Memory B cell (primary cell): ENCODE results near the gene MYOZ2.
A peak's percentile ranks its signal among the peaks of the same experiment; 100 is the strongest.

ENCODE experiments used
- ATAC-seq: fragments of 150-1000 bp; cut with Tn5 transposase; 2 replicates; pipeline ENCODE4 v1.10.0; 2021; ENCODE audit warnings: low read depth, mild to moderate bottlenecking, moderate library complexity
- DNase-seq, 2 donors: peaks; one replicate each; pipeline ENCODE4 v3.0.0; 2022; ENCODE audit warnings: low spot score in 2 of 2
- H3K27ac Mint-ChIP-seq: one replicate; pipeline ENCODE4 v1.8.0; 2022; ENCODE audit warnings: mild to moderate bottlenecking, moderate library complexity, mixed read lengths
- H3K27me3 Mint-ChIP-seq: one replicate; pipeline ENCODE4 v1.8.0; 2022; ENCODE audit warnings: mixed read lengths
- H3K36me3 Mint-ChIP-seq: one replicate; pipeline ENCODE4 v1.8.0; 2022; ENCODE audit warnings: mild to moderate bottlenecking, mixed read lengths
- H3K4me1 Mint-ChIP-seq: one replicate; pipeline ENCODE4 v1.8.0; 2022; ENCODE audit warnings: mixed read lengths
- H3K4me3 Mint-ChIP-seq: one replicate; pipeline ENCODE4 v1.8.0; 2022; ENCODE audit warnings: mild to moderate bottlenecking, moderate library complexity, mixed read lengths
- H3K9me3 Mint-ChIP-seq: one replicate; pipeline ENCODE4 v1.8.0; 2022; ENCODE audit warnings: mixed read lengths

MYOZ2 gene

DNA sequence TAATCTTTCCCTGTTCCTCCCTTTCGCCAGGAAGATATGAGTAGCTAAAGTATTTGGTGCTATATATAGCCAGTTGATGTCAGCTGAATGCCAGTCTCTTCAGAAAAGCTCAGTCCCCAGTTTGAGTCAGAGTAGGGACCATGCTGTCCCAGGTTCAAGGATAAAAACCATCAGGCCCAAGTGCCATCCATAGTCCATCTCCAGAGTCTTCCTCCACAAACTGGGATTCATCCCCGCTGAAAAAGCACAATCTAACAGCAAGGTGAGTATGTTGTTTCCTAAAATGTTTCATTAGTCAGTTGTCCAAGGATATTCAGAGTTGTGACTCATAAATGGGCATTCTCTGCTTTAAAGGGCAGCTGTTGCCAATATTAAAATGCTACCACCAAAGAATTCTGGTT, at the start of gene MYOZ2:
Gene MYOZ2, plus strand, starts transcription at position 112 of the 401 bp plus-strand sequence. CDS start 694 bp downstream, outside the sequence.
- DNase-seq = no peak
- no peaks in the 10 kb centered on the region for H3K9me3 Mint-ChIP-seq
- no peak within 1 kb of the TSS for H3K4me3 Mint-ChIP-seq
- peaks cover 16% of the 10 kb centered on the region for H3K4me1 Mint-ChIP-seq
- H3K27ac Mint-ChIP-seq = no peak within 1 kb of the TSS
- no peaks in the 10 kb centered on the region for H3K36me3 Mint-ChIP-seq
- peaks cover 1% of the 10 kb centered on the region for H3K27me3 Mint-ChIP-seq
- ATAC-seq = no peak

DNA sequence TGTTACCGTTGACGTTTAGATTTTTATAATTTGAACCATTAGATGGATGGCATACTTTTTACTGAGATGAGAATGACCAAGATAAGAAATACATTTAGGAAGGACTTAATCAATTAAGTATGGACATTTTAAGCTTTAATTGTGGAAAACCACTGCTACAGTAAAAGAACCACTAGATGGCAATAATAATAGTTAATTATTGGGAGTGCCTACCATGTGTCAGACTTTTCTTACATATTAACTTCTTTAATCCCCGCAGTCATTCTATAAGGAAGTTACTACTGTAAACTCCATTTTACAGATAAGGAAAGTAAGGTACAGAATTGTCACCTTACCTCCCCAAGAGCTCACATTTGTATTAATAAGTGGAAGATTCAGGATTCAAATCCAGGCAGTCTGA, 48.5 kb upstream of the MYOZ2 start:
- no peak for DNase-seq
- ATAC-seq = no peak
- peaks cover 3% of the 10 kb centered on the region for H3K9me3 Mint-ChIP-seq

DNA sequence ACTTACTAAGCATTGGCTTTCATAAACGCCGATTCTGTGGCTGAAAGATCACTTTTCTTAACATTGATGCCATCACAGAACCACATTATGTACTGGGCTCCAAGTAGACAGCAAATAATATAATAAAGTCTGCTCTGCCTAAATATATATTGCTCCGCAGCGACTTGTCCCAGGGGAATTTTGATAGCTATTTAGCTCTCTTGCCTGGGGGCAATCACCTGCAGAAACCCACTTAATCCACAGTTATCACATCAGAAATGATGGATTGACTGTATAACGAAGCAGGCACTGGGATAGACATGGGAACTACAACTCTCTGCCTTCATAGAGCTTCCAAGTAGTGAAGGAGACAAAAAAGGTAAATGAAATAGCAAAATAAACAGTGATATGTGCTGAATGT, 48.0 kb upstream of the MYOZ2 start:
- Mint-ChIP-seq H3K27me3 (peaks cover 6% of the 10 kb centered on the region), H3K36me3 (no peaks in the 10 kb centered on the region), H3K4me1 (peaks cover 9% of the 10 kb centered on the region), H3K9me3 (peaks cover 3% of the 10 kb centered on the region), H3K4me3 (no peak overlapping the region), H3K27ac (no peak overlapping the region)
- ATAC-seq = no peak
- no peak for DNase-seq

More for the DNA sequence above, 48.5 kb upstream of the MYOZ2 start:
- Mint-ChIP-seq H3K4me1 (peaks cover 9% of the 10 kb centered on the region), H3K4me3 (no peak overlapping the region), H3K27ac (no peak overlapping the region), H3K27me3 (peaks cover 6% of the 10 kb centered on the region), H3K36me3 (no peaks in the 10 kb centered on the region)

DNA sequence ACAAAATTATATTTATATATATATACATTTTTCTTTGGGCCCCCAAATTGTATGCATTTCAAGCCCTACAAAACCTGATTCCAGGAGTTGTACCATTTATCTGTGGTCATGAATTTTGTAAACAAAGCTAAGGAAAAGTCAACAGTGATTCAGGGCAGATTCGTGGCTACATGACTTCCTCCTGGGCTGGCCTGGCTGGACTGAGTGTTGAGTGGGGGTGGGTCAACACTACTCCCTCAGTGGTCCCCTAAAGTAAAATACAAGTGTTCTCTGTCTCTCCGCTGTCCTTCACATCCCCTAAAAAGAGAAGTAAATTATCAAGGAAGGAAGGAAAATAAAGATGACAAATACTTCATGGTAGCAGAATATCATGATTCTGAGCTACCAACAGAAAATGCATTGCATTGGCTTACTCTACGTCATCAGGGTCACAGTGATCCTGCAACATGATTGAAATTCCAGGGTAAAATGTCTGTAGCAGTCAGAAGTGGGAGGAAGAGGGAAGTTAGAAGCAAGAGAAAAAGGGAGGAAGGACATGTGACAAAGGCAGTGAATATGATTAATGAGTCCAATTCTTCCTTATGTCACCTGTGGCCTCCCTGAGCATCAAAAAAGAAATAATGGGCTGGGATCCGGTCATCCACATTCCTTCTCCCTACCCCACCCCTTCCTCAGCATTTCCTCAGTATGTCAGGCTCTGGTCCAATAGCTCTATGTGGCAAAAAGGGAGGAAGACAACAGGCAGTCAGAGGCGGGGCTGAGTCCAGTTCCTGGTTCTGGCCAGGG, 42.4 kb upstream of the MYOZ2 start:
- no peaks in the 10 kb centered on the region for H3K9me3 Mint-ChIP-seq
- H3K36me3 Mint-ChIP-seq = no peaks in the 10 kb centered on the region
- no peak overlapping the region for H3K27ac Mint-ChIP-seq
- ATAC-seq (no peak), DNase-seq (no peak)
- peaks cover 13% of the 10 kb centered on the region for H3K27me3 Mint-ChIP-seq
- peaks cover 17% of the 10 kb centered on the region for H3K4me1 Mint-ChIP-seq
- H3K4me3 Mint-ChIP-seq = no peak overlapping the region

DNA sequence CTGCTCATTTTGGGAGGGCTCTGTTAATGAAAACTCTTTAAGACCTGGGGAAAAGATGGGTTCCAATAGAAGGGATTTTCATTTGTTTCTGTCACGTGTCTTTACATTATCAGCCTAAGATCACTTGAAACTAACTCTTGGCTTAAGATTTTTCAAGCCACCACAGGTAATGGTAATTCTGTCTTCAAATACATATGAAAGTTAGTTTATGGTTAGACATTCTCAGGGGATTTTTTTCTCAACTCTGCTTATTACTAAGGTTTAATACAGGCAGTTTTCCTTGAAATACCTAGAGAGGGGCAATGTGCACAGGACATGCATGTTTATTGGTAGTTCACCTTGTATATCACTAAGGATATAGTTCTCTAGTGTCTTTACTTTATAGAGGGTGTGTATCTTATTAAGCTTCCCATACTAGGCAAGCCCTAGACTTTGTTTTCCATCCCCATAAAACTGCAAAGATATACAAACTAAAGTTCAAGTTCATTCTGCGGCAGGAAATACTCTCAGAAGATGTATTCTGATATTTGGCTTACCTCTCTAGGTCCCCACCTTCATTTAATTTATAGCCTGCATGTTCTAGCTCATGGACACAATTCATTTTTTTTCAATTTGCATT, 38.2 kb upstream of the MYOZ2 start:
- ATAC-seq (no peak), DNase-seq (no peak)
- H3K36me3 Mint-ChIP-seq = no peaks in the 10 kb centered on the region
- peaks cover 7% of the 10 kb centered on the region for H3K27me3 Mint-ChIP-seq
- peak overlapping the region; percentile 70 for H3K27ac Mint-ChIP-seq
- H3K9me3 Mint-ChIP-seq = no peaks in the 10 kb centered on the region
- peaks cover 17% of the 10 kb centered on the region for H3K4me1 Mint-ChIP-seq
- H3K4me3 Mint-ChIP-seq = no peak overlapping the region

DNA sequence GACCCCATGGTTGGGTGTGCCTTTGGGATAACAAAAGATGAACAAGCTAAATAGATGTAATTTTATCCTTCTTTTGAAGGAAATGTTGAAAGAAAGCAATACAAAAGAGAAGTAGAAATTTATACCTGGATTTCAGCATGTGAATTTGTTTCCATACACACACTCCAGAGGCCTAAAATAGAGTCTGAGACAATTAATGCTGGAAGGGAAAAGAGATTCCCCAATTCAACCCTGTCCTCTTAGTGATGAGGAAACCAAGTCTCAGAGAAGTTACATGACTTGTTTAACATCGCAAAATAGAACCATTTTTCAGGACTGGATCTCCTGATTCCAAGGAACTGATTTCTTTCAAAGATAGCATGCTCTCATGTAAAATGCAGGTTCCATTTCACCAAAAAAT, 37.3 kb upstream of the MYOZ2 start:
- Mint-ChIP-seq H3K27ac (no peak overlapping the region), H3K9me3 (no peaks in the 10 kb centered on the region), H3K4me1 (peaks cover 17% of the 10 kb centered on the region), H3K36me3 (no peaks in the 10 kb centered on the region), H3K4me3 (no peak overlapping the region), H3K27me3 (peaks cover 6% of the 10 kb centered on the region)
- ATAC-seq (no peak), DNase-seq (no peak)

DNA sequence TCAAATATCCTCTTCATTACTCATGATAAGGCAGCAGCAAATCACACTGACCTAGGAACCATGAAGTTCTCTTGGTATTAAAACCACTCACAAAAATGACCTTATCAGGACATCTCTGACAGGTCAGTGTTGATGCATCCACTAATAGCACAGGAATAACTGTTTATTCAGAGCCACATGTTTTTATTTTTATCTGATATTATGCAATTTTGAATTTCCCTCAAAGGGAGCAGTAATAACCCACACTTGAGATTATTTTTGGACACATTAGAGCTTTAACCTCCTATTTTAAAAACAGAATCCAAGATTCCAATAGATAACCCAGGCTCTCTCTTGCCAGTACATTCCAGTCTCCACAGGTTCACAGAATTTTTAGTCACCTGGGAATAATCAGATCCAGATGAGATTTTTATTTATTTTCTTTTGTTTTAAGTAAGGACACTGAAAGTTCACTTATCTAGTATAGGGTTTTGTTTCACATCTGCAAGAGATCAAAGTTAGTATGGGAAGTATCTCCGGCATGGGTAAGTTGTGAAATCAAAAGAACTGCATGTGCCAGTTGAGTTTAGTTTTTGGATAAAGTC, 36.3 kb upstream of the MYOZ2 start:
- no peak for DNase-seq

DNA sequence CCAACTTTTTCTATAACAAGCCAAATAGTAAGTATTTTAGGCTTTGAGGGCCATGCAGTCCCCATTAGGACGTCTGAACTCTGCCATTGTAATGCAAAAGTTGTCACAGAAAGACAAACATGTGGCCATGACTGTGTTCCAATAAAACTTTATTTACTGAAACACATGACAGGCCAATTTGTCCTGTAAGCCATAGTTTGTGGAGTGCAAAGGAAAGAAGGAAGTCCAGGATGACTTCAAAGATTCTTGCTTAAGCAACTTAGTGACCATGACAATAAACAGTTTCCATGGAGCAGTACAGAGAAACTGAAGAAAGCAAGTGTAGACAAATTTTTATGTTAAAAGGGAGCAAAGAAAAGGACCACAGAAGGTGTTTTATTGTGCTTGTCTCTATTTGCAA, 35.0 kb upstream of the MYOZ2 start:
- H3K36me3 Mint-ChIP-seq = no peaks in the 10 kb centered on the region
- H3K27me3 Mint-ChIP-seq = no peaks in the 10 kb centered on the region
- H3K27ac Mint-ChIP-seq = no peak overlapping the region
- no peak overlapping the region for H3K4me3 Mint-ChIP-seq
- DNase-seq (no peak), ATAC-seq (no peak)
- H3K4me1 Mint-ChIP-seq = peaks cover 10% of the 10 kb centered on the region
- no peaks in the 10 kb centered on the region for H3K9me3 Mint-ChIP-seq

More for the DNA sequence above, 36.3 kb upstream of the MYOZ2 start:
- peaks cover 17% of the 10 kb centered on the region for H3K4me1 Mint-ChIP-seq
- H3K27me3 Mint-ChIP-seq = peaks cover 5% of the 10 kb centered on the region
- H3K4me3 Mint-ChIP-seq = no peak overlapping the region
- ATAC-seq = no peak
- H3K27ac Mint-ChIP-seq = no peak overlapping the region
- H3K36me3 Mint-ChIP-seq = no peaks in the 10 kb centered on the region
- H3K9me3 Mint-ChIP-seq = no peaks in the 10 kb centered on the region

DNA sequence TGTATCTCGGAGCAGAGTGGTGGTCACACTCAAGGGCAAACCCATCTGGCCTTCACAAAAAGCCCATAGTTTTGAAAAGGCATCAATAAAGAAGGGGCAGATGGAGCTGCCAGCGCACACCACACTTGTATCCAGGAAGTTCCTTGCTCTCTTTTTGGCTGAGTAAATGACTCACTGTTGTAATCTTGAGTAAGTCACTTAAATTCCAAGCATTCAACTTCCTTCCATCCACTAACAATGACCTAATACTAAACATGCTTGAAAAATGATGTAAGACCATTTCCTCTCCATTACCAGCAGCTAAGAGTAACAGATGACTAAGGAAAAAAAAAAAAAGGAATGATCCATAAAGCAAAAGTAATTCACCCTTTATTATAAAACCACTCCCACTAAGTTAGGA, 32.4 kb upstream of the MYOZ2 start:
- no peaks in the 10 kb centered on the region for H3K36me3 Mint-ChIP-seq
- no peak overlapping the region for H3K4me3 Mint-ChIP-seq
- H3K27me3 Mint-ChIP-seq = no peaks in the 10 kb centered on the region
- H3K9me3 Mint-ChIP-seq = no peaks in the 10 kb centered on the region
- no peak overlapping the region for H3K27ac Mint-ChIP-seq
- no peaks in the 10 kb centered on the region for H3K4me1 Mint-ChIP-seq
- no peak for ATAC-seq
- DNase-seq = no peak

DNA sequence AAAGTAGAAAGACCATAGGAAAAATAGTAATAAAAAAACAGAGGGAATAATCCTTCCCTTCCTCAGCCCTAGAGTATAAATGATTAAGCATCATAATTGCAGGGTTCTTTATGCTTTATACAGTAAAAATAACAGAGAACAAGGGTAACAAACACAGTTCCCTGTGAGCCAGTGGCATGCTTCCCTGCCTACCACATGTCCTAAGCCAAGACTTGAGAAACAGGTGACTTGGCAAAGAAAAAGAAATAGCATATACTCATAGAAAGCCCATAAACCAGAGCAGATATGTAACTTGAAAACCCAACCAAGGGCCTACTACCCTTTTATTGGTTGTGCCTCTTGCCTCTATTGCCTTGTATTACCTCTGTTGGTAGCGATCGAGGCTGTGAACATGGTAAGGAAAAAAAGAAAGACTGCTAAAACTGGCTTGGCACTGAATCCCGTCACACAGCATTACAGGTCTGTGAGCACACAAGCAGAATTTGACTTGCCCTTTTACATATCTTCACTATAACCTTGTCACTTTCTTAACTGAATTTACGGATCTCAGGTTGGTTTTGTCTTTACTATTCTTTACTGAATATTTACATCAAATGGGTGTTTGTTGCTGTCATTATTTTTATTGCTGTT, 30.9 kb upstream of the MYOZ2 start:
- H3K27ac Mint-ChIP-seq = no peak overlapping the region
- H3K27me3 Mint-ChIP-seq = no peaks in the 10 kb centered on the region
- DNase-seq (no peak), ATAC-seq (no peak)
- H3K4me3 Mint-ChIP-seq = no peak overlapping the region
- H3K4me1 Mint-ChIP-seq = no peaks in the 10 kb centered on the region
- H3K36me3 Mint-ChIP-seq = no peaks in the 10 kb centered on the region
- no peaks in the 10 kb centered on the region for H3K9me3 Mint-ChIP-seq

DNA sequence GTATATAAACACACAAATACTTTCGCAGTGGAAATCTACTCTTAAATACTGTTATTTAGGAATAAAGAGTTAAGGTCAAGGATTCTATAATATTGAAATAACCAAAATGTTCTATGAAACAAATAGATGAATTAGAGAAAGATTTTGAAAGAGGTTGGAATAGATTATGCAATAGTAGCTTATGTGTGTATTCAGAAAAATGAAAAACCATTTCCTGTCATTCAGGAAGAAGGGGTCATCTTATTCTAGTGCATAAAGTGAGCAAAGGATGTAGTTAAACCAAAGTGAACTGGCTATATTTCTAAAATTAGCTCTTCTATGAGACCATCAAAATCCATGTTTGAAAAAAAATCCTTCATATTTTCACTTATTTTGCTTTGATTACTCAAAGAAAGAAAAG, 30.0 kb upstream of the MYOZ2 start:
- H3K27me3 Mint-ChIP-seq = no peaks in the 10 kb centered on the region
- DNase-seq (no peak), ATAC-seq (no peak)
- no peak overlapping the region for H3K27ac Mint-ChIP-seq
- no peaks in the 10 kb centered on the region for H3K9me3 Mint-ChIP-seq
- H3K4me1 Mint-ChIP-seq = no peaks in the 10 kb centered on the region
- H3K4me3 Mint-ChIP-seq = no peak overlapping the region
- H3K36me3 Mint-ChIP-seq = no peaks in the 10 kb centered on the region

DNA sequence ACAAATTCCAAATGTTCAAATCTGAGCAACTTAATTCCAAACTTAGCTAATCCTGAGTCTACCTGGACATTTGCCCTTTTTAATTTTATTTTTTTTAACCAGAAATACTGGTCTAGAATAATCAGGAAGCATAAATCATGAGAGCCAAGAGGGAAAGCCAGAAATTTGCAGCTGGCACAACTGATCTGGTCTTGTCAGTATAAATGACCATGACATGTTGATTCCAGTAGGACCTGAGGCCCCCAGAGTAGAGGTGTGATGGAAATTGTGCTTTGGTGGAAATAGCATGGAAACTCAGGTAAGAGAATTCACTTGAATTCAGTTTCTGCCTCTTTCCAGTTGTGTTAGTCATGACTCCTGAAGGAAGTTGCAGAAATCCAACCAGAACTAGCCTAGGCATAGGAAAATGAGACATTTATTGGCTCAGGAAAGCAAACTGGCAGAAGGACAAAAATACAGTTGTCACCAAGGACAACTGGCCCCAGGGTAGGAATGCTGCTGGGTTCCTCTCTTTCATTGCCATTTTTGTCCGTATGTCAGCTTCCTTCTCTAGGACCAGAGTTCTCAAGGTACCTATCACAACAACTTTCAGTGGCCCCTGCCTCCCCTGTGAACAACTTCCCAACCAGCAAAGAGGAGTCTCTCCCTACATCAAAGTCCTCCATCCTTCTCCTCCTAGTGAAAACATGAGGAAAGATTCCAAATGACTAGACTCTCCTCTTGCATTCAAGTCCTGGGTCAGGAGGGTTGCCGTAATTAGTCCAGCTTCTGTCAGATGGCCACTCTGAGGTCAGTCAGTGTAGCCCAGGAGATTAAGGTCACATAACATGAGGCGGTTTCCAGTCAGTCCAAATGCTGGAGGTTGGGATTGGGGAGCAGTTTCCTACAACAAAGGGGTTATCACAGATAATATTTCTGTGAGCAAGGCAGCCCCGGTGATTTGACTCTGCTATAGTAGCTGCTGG, 29.3 kb upstream of the MYOZ2 start:
- ATAC-seq (no peak), DNase-seq (no peak)
- H3K4me1 Mint-ChIP-seq = no peaks in the 10 kb centered on the region
- no peaks in the 10 kb centered on the region for H3K9me3 Mint-ChIP-seq
- H3K27me3 Mint-ChIP-seq = no peaks in the 10 kb centered on the region
- H3K27ac Mint-ChIP-seq = no peak overlapping the region
- no peak overlapping the region for H3K4me3 Mint-ChIP-seq
- H3K36me3 Mint-ChIP-seq = no peaks in the 10 kb centered on the region

DNA sequence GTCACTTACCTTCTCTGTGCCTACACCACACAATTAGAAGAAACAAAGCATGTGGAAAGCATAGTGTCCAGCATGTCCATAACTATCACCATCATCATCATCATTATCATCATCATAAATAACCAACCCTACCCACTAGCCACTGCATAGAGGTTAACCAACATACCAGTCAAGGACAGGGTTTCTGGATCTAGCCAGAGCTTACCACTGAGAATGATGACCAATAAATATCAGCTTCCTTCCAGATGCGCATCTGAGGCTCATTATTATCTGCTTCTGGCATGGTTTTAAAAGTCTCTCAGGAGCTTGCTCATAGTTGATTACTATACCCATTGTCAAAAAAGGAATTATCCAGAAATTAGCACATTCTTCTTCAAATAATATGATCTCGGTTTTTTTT, 25.5 kb upstream of the MYOZ2 start:
- ATAC-seq (no peak), DNase-seq (no peak)
- Mint-ChIP-seq H3K4me3 (no peak overlapping the region), H3K27ac (no peak overlapping the region), H3K4me1 (no peaks in the 10 kb centered on the region), H3K9me3 (no peaks in the 10 kb centered on the region), H3K36me3 (no peaks in the 10 kb centered on the region), H3K27me3 (peaks cover 3% of the 10 kb centered on the region)
